ENCODE data around the gene LRIT3.
"Not testable (repeated sequence)": the region's sequence is repeated elsewhere in the genome, so short reads cannot be mapped to it uniquely, and the experiment has no call there.

The LRIT3 gene

GRCh38 chr4:109859426-109860300 lies 11.8 kb downstream of the LRIT3 start:
- not testable (repeated sequence) for DNase-seq

DNA sequence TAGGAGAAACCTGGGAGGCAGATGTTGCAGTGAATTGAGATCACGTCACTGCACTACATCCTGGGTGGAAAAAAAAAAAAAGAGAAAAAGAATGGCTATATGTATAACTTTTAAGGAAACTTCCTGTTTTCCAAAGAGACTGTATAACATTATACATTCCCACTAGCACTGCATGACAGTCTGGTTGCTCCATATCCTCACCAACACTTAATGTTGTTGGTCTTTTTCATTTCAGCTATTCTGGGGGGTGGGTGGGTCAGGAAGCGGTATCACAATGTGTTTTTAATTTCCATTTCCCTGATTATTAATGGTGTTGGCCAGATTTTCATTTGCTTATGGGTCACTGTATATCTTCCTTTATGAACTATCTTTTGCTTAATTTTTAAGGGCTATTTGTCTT lies 13.4 kb downstream of the LRIT3 start:
- DNase-seq: no peak

DNA sequence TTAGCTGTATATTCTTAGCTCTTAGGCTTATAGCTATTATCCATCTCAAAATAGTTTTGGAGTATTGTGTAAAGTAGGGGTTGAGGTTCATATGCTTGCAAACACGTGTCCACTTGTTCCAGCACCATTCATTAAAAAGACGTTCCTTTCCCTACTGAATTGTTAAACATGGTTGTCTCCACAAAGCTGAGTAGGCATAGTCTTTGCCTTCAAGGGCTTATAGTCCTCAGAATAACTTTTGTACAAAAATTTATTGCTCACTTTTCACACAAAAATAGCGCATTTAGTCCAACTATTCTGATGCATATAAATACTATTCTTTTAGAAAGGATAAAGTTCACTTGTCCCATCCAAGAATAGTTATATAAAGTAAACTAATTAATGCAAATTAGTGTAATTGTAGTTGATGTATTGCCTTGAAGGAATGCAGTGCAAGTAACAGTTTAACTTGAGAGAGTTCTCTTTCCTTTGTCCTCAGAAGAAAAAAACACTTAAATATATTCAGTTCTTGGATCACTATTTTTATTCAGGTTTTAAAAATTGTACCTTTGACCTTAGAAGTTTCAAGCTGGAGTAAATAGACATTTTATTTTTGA lies 14.1 kb downstream of the LRIT3 start:
- no peak for DNase-seq

- no peak for DNase-seq
These were observed 16.2 kb downstream of the LRIT3 start for GRCh38 chr4:109864134-109864533.

DNA sequence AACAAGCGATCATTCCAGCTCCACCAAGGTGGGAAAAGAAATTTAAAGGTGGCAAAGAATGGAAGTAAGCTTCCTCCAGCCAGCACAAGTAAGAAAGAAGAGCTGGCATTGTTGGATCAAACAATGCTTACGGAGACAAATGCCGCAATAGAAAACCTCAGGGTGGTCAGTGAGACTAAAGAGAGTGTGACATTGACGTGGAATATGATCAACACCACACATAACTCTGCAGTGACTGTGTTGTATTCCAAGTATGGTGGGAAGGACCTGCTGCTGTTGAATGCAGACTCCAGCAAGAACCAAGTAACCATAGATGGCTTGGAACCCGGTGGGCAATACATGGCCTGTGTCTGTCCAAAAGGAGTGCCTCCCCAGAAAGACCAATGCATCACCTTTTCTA lies 22.2 kb downstream of the LRIT3 start:
- DNase-seq: no peak

DNA sequence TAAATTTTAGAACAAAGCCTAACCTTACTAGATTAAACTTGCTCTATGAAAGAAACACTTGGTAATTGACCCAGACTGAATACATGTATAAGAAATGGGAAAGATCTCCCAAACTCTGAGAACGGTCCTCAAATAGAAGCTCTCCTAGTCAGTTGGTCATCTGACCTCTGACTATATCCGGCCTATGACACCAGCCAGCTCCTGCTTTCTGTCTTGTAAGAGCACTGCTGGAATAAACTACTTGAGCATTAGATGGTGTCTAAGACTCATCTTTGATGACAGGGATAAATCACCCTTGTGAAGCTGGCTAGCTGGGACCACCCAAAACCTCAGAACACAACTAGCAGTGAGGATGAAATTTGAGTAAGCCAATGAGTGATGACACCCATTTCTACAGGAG lies 24.2 kb downstream of the LRIT3 start:
- DNase-seq: no peak

DNA sequence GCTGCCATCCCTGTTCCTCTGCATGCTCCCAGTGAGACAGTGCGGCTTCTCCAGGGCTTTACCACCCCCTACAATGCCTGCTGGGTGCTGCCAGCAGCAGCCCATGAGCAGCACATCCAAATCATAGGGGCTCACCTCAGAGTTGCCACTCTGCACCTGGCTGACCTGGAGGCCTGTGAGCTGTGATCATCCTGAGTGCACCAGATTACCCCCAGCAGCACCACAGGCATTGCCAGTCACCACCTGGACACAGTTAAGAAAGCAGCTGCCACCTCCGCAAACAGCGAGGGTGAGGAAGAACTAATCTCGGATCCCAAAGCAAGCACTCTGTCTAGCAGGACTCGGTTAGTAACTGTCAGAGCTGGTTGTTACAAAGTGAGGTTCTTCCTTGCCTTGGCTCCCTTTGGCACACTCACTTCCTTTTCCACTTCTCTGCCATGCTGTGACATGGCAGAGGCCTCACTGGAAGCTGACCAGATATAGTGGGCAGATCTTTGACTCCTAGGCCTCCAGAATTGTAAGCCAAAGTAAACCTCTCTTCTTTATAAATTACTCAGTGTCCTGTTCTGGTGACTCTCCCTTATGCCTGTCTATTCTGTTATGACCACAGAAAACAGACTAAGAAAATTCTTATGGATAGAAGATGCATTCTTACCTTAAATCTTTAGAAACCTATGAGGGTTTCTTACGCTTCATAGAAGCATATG lies 25.2 kb downstream of the LRIT3 start:
- no peak for DNase-seq

- no peak for DNase-seq
These were observed 26.0 kb downstream of the LRIT3 start for GRCh38 chr4:109873791-109874514.

GRCh38 chr4:109875106-109875505 lies 27.2 kb downstream of the LRIT3 start:
- DNase-seq: no peak

DNA sequence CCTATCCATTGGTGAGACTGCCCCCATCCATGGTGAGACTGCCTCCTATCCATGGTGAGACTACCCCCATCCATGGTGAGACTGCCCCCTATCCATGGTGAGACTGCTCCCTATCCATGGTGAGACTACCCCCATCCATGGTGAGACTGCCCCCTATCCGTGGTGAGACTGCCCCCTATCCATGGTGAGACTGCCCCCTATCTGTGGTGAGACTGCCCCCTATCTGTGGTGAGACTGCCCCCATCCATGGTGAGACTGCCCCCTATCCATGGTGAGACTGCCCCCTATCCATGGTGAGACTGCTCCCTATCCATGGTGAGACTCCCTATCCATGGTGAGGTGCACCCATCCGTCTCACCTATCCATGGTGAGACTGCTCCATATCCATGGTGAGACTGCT lies 27.6 kb downstream of the LRIT3 start:
- DNase-seq: not testable (repeated sequence)

DNA sequence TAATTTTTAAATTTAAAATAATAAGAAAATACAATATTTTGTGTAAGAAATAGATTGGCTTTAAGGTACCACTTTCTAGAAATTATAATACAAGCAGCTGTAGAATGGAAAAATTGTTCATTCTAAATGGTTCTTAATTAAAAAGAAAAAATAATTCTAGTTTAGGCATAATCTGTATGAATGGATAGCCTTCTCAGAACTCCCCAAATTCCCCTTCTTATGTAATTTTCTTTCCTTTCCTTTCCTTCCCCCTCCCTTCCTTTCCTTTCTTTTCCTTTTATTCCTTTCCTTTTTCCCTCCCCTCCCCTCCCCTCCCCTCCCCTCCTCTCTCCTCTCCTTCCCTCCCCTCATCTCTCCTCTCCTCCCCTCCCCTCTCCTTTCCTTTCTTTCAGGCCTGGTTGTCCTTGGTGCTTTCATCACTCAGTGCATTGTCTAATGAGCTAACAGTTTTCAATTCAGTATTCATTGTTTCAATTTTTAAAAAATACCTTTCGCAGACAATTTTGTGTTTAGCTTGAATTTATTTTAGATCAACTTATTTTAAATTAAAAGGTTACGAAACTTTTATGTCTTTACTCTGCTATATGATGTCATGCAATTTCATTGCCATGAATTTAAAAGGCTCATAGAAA lies 28.8 kb downstream of the LRIT3 start:
- DNase-seq: no peak

- DNase-seq: no peak
These were observed 29.5 kb downstream of the LRIT3 start for GRCh38 chr4:109877400-109877799.

GRCh38 chr4:109878355-109878754 lies 30.4 kb downstream of the LRIT3 start:
- DNase-seq: no peak

DNA sequence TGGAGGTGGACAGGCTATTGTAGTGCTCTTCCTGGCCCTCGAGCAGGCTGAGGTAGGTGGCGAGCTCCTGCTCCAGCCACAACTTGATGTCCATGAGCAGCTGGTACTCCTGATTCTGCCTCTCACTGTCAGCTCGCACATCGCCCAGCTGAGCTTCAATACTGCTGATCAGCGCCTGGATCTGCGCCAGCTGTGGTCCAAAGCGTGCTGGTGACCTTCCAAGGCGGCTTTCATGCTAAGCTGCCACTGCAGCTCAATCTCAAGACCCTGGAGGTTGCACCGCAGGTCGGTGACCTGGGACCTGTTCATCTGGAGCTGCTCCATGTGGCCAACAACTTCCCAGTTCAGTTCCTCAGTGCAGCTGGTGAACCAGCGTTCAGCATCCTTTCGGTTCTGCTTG lies 31.2 kb downstream of the LRIT3 start:
- no peak for DNase-seq

DNA sequence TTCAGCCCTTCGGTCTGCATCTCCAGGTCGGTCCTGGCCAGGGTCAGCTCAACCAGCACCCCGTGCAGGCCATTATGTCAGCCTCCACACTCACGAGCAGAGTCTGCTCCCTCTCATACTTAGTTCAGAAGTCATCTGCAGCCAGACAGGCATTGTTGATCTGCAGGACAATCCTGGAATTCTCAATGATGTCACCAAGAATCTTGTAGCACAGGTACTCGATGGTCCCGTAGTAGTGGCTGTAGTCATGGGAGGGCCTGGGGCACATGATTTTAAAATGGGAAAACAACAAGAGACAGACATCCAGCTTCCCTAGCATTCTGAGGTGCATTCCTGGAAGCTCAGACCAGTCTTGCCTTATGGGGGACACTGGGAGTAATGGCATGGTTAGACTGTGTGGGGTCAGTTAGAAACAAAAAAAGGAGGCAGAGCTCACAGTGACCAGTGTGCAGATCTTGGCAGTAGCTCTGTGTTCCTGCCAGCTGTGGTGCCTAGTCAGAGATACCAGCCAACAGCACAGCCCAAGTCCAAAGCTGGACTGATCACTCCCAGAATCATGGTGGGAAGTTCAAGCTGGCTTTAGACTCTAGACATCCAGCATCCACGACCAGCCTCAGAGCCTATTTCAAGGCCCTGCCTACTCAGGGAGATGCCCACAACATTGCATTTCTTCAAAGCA lies 31.9 kb downstream of the LRIT3 start:
- DNase-seq: no peak

- no peak for DNase-seq
These were observed 38.4 kb downstream of the LRIT3 start for GRCh38 chr4:109886303-109886702.

DNA sequence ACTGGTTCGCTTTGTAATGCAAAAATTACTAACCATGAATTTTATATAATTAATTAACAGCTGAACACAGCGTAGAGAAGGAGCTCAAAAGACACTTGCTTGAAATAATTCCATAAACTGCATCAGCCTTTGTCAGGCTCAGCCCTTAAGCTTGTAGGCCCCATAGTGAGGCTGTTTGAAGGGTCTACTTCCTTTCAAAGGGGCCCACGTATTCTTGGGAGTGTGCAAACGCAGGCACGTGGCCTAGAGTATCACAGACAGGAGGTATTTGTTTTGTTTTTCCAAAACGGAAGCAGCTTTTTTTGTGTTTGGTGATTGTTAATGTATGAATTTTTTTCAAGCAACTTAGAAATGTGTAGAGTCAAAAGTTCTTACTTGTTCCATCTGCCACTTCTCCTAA lies 39.2 kb downstream of the LRIT3 start:
- DNase-seq: no peak

DNA sequence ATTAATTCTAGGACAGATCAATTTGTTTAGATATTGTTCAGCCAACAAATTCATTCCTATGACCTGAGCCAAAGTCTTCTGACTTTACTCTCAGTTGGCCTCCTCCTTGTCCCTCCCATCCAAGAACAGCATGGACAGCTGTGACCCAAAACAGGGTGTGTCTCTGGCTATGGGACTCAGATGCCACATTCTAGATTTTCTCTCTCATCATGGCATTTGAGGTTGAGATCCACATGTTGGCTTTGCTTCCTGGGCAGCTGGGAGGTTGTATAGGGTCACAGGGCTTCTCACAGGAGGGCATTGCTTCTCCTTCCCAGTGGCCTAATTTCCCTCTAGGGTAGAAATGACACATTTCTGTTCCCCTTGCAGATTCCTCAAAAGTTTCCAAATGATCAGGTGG lies 42.2 kb downstream of the LRIT3 start:
- no peak for DNase-seq

DNA sequence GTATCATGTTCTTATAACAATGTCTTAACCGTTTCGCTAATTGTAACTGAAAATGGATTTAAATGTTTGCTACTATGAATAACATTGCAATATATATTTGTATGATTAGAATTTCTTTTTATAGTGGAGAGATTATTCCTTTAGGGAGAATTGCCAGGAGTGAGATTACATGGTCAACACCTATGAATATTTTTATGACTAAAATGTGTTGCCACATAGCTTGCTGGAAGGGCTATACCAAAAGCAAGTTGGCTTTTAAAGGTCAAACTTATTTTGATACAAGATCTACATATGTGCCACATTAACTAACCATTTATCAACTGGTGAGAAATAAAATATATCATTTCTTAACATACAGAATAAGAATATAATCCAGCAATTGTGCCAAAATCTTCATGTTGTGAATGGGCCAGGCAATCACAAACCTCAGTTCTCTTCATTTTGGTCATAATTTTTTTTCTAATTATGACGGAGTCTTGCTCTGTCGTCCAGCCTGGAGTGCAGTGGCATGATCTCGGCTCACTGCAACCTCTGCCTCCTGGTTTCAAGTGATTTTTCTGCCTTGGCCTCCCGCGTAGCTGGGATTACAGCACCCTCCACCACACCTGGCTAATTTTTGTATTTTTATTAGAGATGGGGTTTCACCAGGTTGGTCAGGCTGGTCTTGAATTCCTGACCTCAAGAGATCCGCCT lies 54.8 kb downstream of the LRIT3 start:
- DNase-seq: no peak

- no peak for DNase-seq
These were observed 60.8 kb downstream of the LRIT3 start for GRCh38 chr4:109908731-109909130.

DNA sequence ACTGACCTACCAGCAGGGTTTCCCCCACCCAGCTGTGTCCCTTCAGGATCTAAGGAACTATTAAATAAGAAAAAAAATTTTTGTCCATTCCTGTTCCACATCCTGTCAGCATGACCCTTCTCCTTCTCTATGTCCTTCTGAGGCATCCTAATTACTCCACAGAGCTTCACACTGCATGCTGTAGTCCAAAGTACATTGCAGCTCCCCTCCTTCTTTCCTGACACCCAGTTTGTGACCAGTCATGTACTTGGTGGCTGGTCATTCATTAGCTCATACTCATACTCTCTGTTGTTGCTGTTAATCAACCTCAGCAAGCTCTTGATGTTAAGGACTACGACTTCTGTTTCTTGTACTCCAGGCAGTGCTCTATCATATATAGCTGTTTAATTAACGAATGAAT lies 62.3 kb downstream of the LRIT3 start:
- no peak for DNase-seq
